GM12891 (cell line): ENCODE data around the gene ADCY2.

Experiments used
- DNase-seq: peaks from one replicate; pipeline ENCODE4 v3.0.0; 2011; ENCODE audit warnings: low spot score; ENCODE audit not compliant: insufficient read length
- FAIRE-seq: peaks from 2 replicates; lab custom pipeline; 2011; peaks lifted over from hg19 to GRCh38; lab: Jason Lieb, UNC
- PAX5 ChIP-seq: IDR thresholded peaks from 2 replicates; pipeline ENCODE4 v1.6.1; 2011; ENCODE audit warnings: low read length, moderate library complexity, mild to moderate bottlenecking; ENCODE audit not compliant: insufficient read depth, severe bottlenecking
- POLR2A ChIP-seq: IDR thresholded peaks from 2 replicates; pipeline ENCODE4 v1.6.1; 2011; ENCODE audit warnings: low read depth, low read length, control low read depth
- POLR2AphosphoS5 ChIP-seq: IDR thresholded peaks from 2 replicates; pipeline ENCODE4 v1.6.1; 2011; ENCODE audit warnings: low read depth, low read length, control low read depth
- POU2F2 ChIP-seq: IDR thresholded peaks from 2 replicates; pipeline ENCODE4 v1.6.1; 2011; ENCODE audit warnings: low read depth, mild to moderate bottlenecking, control low read depth, low read length, moderate library complexity
- SPI1 ChIP-seq: IDR thresholded peaks from 2 replicates; pipeline ENCODE4 v1.6.1; 2011; ENCODE audit warnings: low read depth, low read length, control low read depth
- TAF1 ChIP-seq: IDR thresholded peaks from 2 replicates; pipeline ENCODE4 v1.6.1; 2011; ENCODE audit warnings: low read depth, low read length, control low read depth

The ADCY2 gene

GRCh38 chr5:7375457-7375856, 20.5 kb upstream of the ADCY2 start:
- DNase-seq: no peak
- no peak for TF ChIP-seq TAF1
- TF ChIP-seq POLR2AphosphoS5: no peak
- TF ChIP-seq POLR2A: no peak
- no peak for FAIRE-seq

GRCh38 chr5:7376871-7377270, 19.1 kb upstream of the ADCY2 start:
- FAIRE-seq: no peak
- TF ChIP-seq PAX5: no peak
- no peak for TF ChIP-seq POLR2A
- TF ChIP-seq TAF1: no peak
- TF ChIP-seq POU2F2: no peak
- no peak for DNase-seq

GRCh38 chr5:7377761-7378160, 18.2 kb upstream of the ADCY2 start:
- TF ChIP-seq PAX5: no peak
- TF ChIP-seq TAF1: no peak
- no peak for TF ChIP-seq POU2F2
- TF ChIP-seq POLR2A: no peak
- TF ChIP-seq POLR2AphosphoS5: no peak
- no peak for TF ChIP-seq SPI1
- FAIRE-seq: no peak

GRCh38 chr5:7382588-7382987, 13.3 kb upstream of the ADCY2 start:
- TF ChIP-seq POU2F2 (no peak), PAX5 (no peak), POLR2AphosphoS5 (no peak), POLR2A (no peak), SPI1 (no peak), TAF1 (no peak)
- DNase-seq (no peak), FAIRE-seq (no peak)

More at GRCh38 chr5:7377761-7378160, 18.2 kb upstream of the ADCY2 start:
- no peak for DNase-seq

GRCh38 chr5:7385681-7386080, 10.3 kb upstream of the ADCY2 start:
- TF ChIP-seq POLR2A (no peak), POLR2AphosphoS5 (no peak), TAF1 (no peak)
- DNase-seq: no peak
- no peak for FAIRE-seq

GRCh38 chr5:7388553-7388952, 7.4 kb upstream of the ADCY2 start:
- TF ChIP-seq POU2F2 (no peak), POLR2AphosphoS5 (no peak), SPI1 (no peak), PAX5 (no peak)
- FAIRE-seq (no peak), DNase-seq (no peak)

- TF ChIP-seq PAX5 (no peak), SPI1 (no peak), POLR2AphosphoS5 (no peak), POU2F2 (no peak), POLR2A (no peak), TAF1 (no peak)
- no peak for FAIRE-seq
- DNase-seq: no peak
Measured at GRCh38 chr5:7391215-7391614, 4.7 kb upstream of the ADCY2 start.

- FAIRE-seq (no peak), DNase-seq (no peak)
- TF ChIP-seq PAX5 (no peak), POLR2A (no peak), TAF1 (no peak), SPI1 (no peak), POU2F2 (no peak), POLR2AphosphoS5 (no peak)
Measured at GRCh38 chr5:7391814-7392692, 3.9 kb upstream of the ADCY2 start.

GRCh38 chr5:7392693-7393024, 3.3 kb upstream of the ADCY2 start:
- no peak for TF ChIP-seq TAF1
- no peak for TF ChIP-seq POLR2AphosphoS5
- TF ChIP-seq PAX5: no peak
- no peak for TF ChIP-seq SPI1
- no peak for TF ChIP-seq POLR2A
- TF ChIP-seq POU2F2: no peak
- no peak for DNase-seq
- FAIRE-seq: no peak
